SK-N-SH (cell line): ENCODE data around the gene DISP2.

Experiments
- CHD2 ChIP-seq: fragments of 150-350 bp; IDR thresholded peaks from 2 replicates; pipeline ENCODE4 v1.6.1; 2018; ENCODE audit warnings: low read length; ENCODE audit not compliant: partially characterized antibody
- CTCF ChIP-seq: fragments of 200-600 bp; sonication (generic); IDR thresholded peaks from 2 replicates; pipeline ENCODE4 v1.6.1; 2017; ENCODE audit warnings: antibody characterized with exemption, mild to moderate bottlenecking, moderate library complexity
- EP300 ChIP-seq, 2 experiments: IDR thresholded peaks; 2 replicates each; pipeline versions ENCODE4 v1.4.0 to v1.6.1; 2012; ENCODE audit warnings: borderline replicate concordance in 1 of 2, low read depth in 1 of 2, low read length in 1 of 2
- EZH2phosphoT487 ChIP-seq: fragments of 200-600 bp; sonication (generic); IDR thresholded peaks from 2 replicates; pipeline ENCODE4 v1.6.1; 2017; ENCODE audit warnings: low read depth, mixed run types, mild to moderate bottlenecking, antibody characterized with exemption, moderate library complexity, borderline replicate concordance
- FOXM1 ChIP-seq: IDR thresholded peaks from 2 replicates; pipeline ENCODE4 v1.4.0; 2012; ENCODE audit warnings: low read depth, mild to moderate bottlenecking
- MEF2A ChIP-seq: IDR thresholded peaks from 2 replicates; pipeline ENCODE4 v1.4.0; 2012; ENCODE audit warnings: low read depth, borderline replicate concordance
- REST ChIP-seq: IDR thresholded peaks from 2 replicates; pipeline ENCODE4 v1.6.1; 2012; ENCODE audit warnings: mild to moderate bottlenecking, low read depth, low read length, moderate library complexity
- RFX5 ChIP-seq: IDR thresholded peaks from 2 replicates; pipeline ENCODE4 v1.6.1; 2012; ENCODE audit warnings: mild to moderate bottlenecking, improper control_type of control experiment, low read length
- TAF1 ChIP-seq: IDR thresholded peaks from 2 replicates; pipeline ENCODE4 v1.6.1; 2012; ENCODE audit warnings: low read depth, mild to moderate bottlenecking, low read length, moderate library complexity, borderline replicate concordance
- TCF12 ChIP-seq: IDR thresholded peaks from 2 replicates; pipeline ENCODE4 v1.4.0; 2012
- USF1 ChIP-seq: IDR thresholded peaks from 2 replicates; pipeline ENCODE4 v1.4.0; 2012; ENCODE audit warnings: low read depth, borderline replicate concordance

- no peak for TF ChIP-seq CTCF
- no peak for TF ChIP-seq TAF1
- TF ChIP-seq EZH2phosphoT487, result no peak
- no peak for TF ChIP-seq CHD2
- TF ChIP-seq TCF12, result no peak
- no peak for TF ChIP-seq REST
- no peak for TF ChIP-seq MEF2A
- TF ChIP-seq EP300 (IDR thresholded peaks at IDR 0.05; ENCODE audit: borderline replicate concordance in 1 of 2, low read depth in 1 of 2, low read length in 1 of 2), result no peak
- TF ChIP-seq RFX5, result no peak
- no peak for TF ChIP-seq USF1
- no peak for TF ChIP-seq FOXM1
Observed at GRCh38 chr15:40424483-40425115, 66.6 kb downstream of the DISP2 start.
